NCI-H526 (cell line): Measurements from ENCODE around the gene CASQ2.
A peak's percentile ranks its signal among the peaks of the same experiment; 100 is the strongest.

Source experiments
- DNase-seq, 2 experiments: peaks; one replicate each; lab custom pipeline; 2025; lab: John Stamatoyannopoulos, UW

CASQ2 gene

GRCh38 chr1:115768549-115768948 is at the start of gene CASQ2:
TSS of gene CASQ2 (minus strand) at chr1:115768714. CDS start at chr1:115768541, 173 bp downstream.
- no peak for DNase-seq

DNA sequence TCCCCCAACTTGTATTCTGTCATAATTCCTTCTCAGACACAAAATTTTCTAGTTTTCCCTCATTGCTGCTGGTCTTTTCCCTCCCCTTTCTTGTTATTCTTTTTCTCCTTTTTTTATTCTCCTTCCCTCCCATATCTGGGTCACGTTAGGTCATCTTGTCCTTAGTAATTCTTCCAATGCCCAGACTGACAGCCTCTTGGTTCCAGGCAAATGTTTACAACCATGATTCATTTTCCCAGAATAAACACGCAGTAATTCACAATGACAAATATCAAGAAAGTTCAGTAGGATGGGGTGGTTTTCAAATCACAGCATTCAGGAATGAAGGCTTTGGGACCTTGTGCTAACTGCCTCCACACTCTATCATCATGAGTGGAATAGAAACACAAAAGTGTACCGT is 47.2 kb upstream of the CASQ2 start:
- DNase-seq, result no peak

DNA sequence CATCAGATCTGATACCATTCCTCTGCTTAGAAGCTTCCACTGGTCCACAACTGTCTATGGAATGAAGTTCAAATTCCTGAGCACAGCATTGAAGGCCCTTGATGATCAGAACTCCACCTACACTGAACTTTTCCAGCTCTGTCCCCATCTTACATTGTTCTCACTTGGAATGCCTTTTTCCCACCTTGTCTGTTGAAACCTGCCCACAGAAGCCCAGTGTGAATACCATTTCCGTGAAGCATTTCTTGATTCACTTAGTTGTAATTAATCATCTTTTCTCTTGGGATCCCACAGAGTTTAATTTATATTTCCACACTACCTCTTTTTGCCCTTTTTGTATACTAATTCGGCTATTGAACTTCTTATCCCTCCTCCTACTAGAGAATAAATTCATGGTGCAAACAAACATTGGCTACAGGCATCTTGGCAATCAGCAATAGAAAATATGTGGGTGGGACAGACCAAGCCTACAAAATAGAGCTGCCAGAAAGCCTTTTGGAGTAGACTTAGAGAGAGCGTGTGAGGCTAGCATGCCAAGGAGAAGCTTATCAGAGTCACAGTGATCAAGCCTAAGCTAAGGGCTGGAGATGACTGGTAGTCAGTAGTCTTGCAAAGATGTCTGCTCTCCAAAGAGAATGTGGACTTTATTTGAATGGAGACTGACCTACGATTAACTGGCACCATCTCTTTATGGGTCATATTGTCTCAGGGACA is 46.3 kb upstream of the CASQ2 start:
- no peak for DNase-seq

DNA sequence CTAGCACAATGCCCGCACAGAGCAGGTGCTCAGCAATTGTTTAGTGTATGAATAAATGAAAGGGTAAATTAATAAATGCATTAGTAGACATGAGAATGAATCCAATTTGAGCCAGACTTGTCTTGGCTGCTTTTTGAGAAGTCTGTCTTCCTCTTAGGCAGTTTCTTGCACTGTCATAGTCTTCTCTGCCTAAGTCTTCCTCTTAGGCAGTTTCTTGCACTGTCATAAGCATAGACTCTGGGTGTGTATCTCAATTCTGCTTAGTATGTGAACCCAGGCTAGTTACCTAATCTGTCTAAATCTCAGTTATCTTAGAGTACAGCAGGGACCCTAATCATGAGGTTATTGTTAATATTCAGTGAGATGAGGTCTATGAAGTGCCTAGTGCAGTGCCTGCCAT is 45.2 kb upstream of the CASQ2 start:
- DNase-seq, result no peak

DNA sequence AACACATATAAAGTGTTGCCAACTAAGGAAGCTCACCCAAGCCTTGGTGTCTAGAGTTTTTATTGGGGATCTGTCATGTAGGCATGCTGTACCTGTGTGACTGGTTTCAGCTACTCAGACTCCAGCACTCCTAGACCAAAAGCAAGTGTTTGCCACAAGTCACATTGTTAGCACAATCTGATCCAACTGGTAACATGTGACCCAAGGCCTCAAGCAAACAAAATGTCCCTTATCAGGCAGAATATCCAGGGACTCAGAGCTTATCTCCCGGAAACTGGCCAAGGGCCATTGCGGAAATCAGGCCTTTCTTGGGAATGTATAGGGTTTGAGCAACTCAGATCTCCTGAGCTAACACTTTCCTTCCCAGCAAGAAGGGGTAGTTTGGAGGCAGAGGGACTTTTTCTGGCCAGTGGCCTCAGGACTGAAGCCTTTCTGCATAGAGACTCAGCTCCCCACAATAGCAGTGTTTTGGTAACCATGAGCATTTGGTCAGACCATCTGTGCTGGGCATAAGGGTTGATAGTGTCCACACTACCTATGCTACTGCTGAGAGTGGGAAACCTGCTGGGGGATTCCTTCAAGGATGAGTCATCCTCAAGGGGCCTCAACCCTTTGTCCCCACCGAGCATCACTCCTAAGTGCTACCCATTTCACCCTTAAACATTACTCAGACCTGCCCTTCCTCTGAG is 42.8 kb upstream of the CASQ2 start:
- peak; percentile 48 to 69 for DNase-seq

DNA sequence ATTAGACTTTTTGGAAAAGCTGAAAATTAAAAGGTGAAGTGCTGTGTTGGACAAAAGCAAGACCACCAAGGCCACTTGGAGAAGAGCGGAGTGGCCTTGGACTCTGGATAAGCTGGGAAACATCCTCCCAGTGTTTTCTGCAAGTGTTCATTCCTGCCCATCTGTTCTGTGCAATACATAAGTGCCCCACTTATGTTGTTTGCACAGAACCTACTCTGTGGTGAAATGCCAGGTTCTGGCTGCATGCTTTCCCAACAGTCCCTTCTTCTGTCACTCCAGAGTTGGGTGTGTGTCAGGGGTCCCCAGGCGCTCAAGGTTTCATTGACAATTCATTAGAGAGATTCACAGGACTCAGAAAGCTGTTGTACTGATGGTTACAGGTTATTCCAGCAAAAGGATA is 42.1 kb upstream of the CASQ2 start:
- no peak for DNase-seq

- no peak for DNase-seq
Observed at GRCh38 chr1:115809847-115810246, 41.3 kb upstream of the CASQ2 start.

DNA sequence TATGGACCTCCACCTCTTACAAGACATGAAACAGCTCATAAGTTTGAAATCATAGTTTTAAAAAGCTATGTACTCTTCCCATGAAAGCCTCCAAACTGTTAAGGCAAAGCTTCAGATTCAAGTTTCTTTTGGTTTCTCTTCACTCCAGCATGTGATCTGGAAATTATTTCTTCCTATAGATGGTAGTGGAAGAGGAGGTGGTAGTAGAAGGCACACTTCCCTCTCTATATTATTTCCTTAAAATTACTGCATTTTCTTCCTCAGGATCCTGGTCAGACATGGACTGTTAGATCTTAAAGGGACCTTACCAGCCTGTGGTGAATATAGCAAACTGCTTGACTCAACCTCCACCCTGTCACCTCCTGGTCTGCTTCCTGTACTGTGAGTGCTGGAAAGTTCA is 40.6 kb upstream of the CASQ2 start:
- DNase-seq, result no peak

GRCh38 chr1:115807723-115808122 is 39.2 kb upstream of the CASQ2 start:
- DNase-seq, result peak; percentile 88 to 96

- DNase-seq, result no peak
Observed at GRCh38 chr1:115805597-115805996, 37.1 kb upstream of the CASQ2 start.

GRCh38 chr1:115802416-115802815 is 33.9 kb upstream of the CASQ2 start:
- peak; percentile 11 to 51 for DNase-seq

GRCh38 chr1:115797486-115797885 is 29.0 kb upstream of the CASQ2 start:
- DNase-seq, result no peak

- DNase-seq, result no peak
Observed at GRCh38 chr1:115796897-115797296, 28.4 kb upstream of the CASQ2 start.

GRCh38 chr1:115796036-115796435 is 27.5 kb upstream of the CASQ2 start:
- no peak for DNase-seq

- no peak for DNase-seq
Observed at GRCh38 chr1:115794976-115795639, 26.6 kb upstream of the CASQ2 start.

- no peak for DNase-seq
Observed at GRCh38 chr1:115793162-115793561, 24.6 kb upstream of the CASQ2 start.

GRCh38 chr1:115791816-115792215 is 23.3 kb upstream of the CASQ2 start:
- DNase-seq, result no peak

- DNase-seq, result no peak
Observed at GRCh38 chr1:115790846-115791245, 22.3 kb upstream of the CASQ2 start.

DNA sequence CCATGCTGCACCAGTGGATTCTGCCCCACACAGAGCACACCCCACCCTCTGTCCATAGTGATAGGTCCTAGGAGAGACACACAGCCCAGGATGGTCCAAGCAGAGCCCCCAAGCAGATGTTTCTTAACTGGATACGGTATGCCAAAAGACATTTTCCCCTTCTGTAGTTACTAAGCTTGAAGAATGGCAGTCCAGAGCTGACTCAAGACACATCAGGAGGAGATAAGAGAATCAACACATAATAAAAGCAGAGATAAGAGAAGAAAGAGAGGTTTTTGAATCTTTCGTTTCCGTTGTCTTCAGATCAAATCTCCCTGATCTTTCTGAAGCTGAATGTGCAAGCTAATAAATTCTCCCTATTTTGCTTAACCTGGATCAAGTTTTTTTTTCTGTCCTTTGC is 21.8 kb upstream of the CASQ2 start:
- DNase-seq, result no peak

DNA sequence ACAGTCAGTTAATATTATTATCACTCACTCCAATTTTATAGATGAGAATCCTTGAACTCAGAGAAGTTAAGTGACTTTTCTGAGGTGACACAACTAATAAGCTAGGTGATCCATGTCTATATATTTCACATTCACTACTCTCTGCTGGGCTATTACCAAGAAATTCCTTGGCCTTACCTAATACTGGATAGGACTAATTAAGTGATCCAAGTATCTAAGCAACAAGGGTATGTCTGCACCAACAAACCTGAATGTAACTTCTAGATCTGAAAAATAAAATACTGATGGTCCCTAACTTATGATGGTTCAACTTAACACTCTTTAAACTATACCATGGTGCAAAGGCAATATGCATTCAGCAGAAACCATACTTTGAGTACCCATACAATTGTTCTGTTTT is 14.8 kb upstream of the CASQ2 start:
- DNase-seq, result no peak

DNA sequence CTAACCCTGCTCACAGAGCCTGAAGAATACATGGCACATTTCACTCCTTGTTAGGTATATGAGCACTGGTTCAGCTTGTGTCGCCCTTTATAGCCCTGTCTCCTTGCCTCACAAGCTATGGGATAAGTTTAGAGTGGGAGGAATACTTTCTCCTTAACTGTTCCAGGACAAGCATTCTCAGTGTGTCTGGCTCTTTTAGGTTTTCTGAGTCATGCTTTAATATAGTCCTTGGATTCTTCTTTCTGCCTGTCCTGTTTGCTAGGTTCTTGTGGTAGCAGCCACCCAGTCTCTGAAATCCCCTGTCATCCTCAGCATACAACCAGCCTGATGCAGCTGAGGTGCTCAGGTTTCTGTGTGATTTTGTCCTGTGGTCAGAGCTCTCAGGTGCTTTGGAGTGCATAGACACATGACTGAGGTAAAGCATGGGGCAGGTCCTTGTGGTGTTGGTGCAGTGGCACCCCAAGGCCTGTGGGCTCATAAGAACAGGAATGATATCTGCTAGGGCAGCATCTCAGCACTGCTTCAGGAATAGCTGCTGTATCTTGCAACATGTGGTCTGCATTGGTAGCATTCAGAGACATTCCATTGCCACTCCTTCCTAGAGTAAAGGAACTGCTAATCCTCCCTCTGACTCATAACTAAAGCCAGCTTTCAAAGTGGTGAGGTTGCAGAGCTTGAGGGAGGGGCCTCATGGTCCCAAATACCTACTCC is 14.2 kb upstream of the CASQ2 start:
- no peak for DNase-seq

DNA sequence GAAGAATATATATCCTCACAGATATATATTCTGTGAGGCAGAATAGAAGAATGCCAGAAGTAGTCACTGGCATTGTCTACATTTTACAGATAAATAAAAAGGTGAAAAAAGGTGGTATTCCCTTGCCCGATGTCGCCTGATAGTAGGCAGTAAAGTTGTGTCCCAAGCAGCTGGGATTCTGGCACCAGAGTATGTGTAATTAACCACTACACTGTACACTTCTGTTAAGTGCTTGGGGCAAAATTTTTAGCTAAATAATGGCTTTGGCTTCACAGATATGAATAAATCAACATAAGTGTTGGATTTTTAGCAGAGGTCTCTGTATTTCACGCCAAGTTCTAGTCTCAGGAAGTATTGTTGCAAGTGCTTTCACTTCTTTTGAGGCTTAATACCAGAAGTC is 13.3 kb upstream of the CASQ2 start:
- no peak for DNase-seq

- DNase-seq, result no peak
Observed at GRCh38 chr1:115781343-115781742, 12.8 kb upstream of the CASQ2 start.
